GM21423 (cell line): Measurements from ENCODE around the gene SPDYA.
"Not testable (repeated sequence)": the region's sequence is repeated elsewhere in the genome, so short reads cannot be mapped to it uniquely, and the experiment has no call there.

Experiments used
- ATAC-seq: cut with Tn5 transposase; IDR thresholded peaks from one replicate; pipeline ENCODE4 v1.9.1; 2021; ENCODE audit warnings: mild to moderate bottlenecking, moderate library complexity; ENCODE audit not compliant: unreplicated experiment

SPDYA gene

GRCh38 chr2:28810384-28811285 lies at the start of gene SPDYA:
Gene SPDYA, plus strand, starts transcription at chr2:28810834. Its CDS starts 5,181 bp downstream, at chr2:28816015.
- peak; percentile 87 for ATAC-seq

- no peak for ATAC-seq
Measured at GRCh38 chr2:28761420-28761819, 49.2 kb upstream of the SPDYA start.

- ATAC-seq, result no peak
Measured at GRCh38 chr2:28764909-28765711, 45.5 kb upstream of the SPDYA start.

- ATAC-seq, result no peak
Measured at GRCh38 chr2:28766070-28766469, 44.6 kb upstream of the SPDYA start.

- ATAC-seq, result no peak
Measured at GRCh38 chr2:28767337-28767736, 43.3 kb upstream of the SPDYA start.

GRCh38 chr2:28768422-28768821 lies 42.2 kb upstream of the SPDYA start:
- no peak for ATAC-seq

- ATAC-seq, result no peak
Measured at GRCh38 chr2:28768952-28769351, 41.7 kb upstream of the SPDYA start.

- no peak for ATAC-seq
Measured at GRCh38 chr2:28772351-28772750, 38.3 kb upstream of the SPDYA start.

- no peak for ATAC-seq
Measured at GRCh38 chr2:28776471-28776870, 34.2 kb upstream of the SPDYA start.

- no peak for ATAC-seq
Measured at GRCh38 chr2:28778392-28778791, 32.2 kb upstream of the SPDYA start.

- no peak for ATAC-seq
Measured at GRCh38 chr2:28779001-28779400, 31.6 kb upstream of the SPDYA start.

GRCh38 chr2:28780496-28780895 lies 30.1 kb upstream of the SPDYA start:
- ATAC-seq, result no peak

- no peak for ATAC-seq
Measured at GRCh38 chr2:28782423-28782822, 28.2 kb upstream of the SPDYA start.

GRCh38 chr2:28784570-28784969 lies 26.1 kb upstream of the SPDYA start:
- not testable (repeated sequence) for ATAC-seq

- no peak for ATAC-seq
Measured at GRCh38 chr2:28796620-28797019, 14.0 kb upstream of the SPDYA start.

GRCh38 chr2:28801726-28802125 lies 8.9 kb upstream of the SPDYA start:
- no peak for ATAC-seq

- ATAC-seq, result no peak
Measured at GRCh38 chr2:28802975-28803429, 7.6 kb upstream of the SPDYA start.

GRCh38 chr2:28809927-28810326 lies 707 bp upstream of the SPDYA start:
- ATAC-seq, result no peak

- ATAC-seq, result no peak
Measured at GRCh38 chr2:28818053-28818452, 7.4 kb downstream of the SPDYA start.

- no peak for ATAC-seq
Measured at GRCh38 chr2:28821295-28821958, 10.8 kb downstream of the SPDYA start.

- no peak for ATAC-seq
Measured at GRCh38 chr2:28822036-28822435, 11.4 kb downstream of the SPDYA start.
